HCT116 (cell line): Measurements from ENCODE around the gene ABCC9.

ENCODE experiments used
- CBX3 ChIP-seq: IDR thresholded peaks from 2 replicates; pipeline ENCODE4 v1.6.1; 2012; ENCODE audit warnings: low read depth
- ELF1 ChIP-seq: IDR thresholded peaks from 2 replicates; pipeline ENCODE4 v1.6.1; 2012; ENCODE audit warnings: low read depth, borderline replicate concordance
- EZH2 ChIP-seq: fragments of 200-600 bp; sonication (generic); IDR thresholded peaks from 2 replicates; pipeline ENCODE4 v1.6.1; 2017; ENCODE audit warnings: antibody characterized with exemption, mixed run types
- JUND ChIP-seq: IDR thresholded peaks from 2 replicates; pipeline ENCODE4 v1.6.1; 2012
- POLR2A ChIP-seq: IDR thresholded peaks from 2 replicates; pipeline ENCODE4 v1.7.0; 2011; ENCODE audit warnings: borderline replicate concordance; ENCODE audit not compliant: insufficient read depth, insufficient read length; ENCODE audit errors: extremely low read depth
- POLR2AphosphoS5 ChIP-seq: IDR thresholded peaks from 2 replicates; pipeline ENCODE4 v1.6.1; 2011; ENCODE audit warnings: mild to moderate bottlenecking, low read depth, low read length, moderate library complexity
- SIN3A ChIP-seq: IDR thresholded peaks from 2 replicates; pipeline ENCODE4 v1.6.1; 2012; ENCODE audit warnings: low read depth
- SP1 ChIP-seq: IDR thresholded peaks from 2 replicates; pipeline ENCODE4 v1.6.1; 2012; ENCODE audit warnings: low read depth
- ZFX ChIP-seq: fragments of 450-650 bp; IDR thresholded peaks from 2 replicates; pipeline ENCODE4 v1.6.1; 2017
- ZNF274 ChIP-seq: fragments of 200-500 bp; sonication (Bioruptor generic); IDR thresholded peaks from 2 replicates; pipeline ENCODE4 v1.6.1; 2014; ENCODE audit warnings: mild to moderate bottlenecking, low read depth, low read length, inconsistent platforms
- TF ChIP-seq, protein P1 (sequence below), 3 experiments: fragments of 200-600 bp in 1 of 3; sonication (generic) in 1 of 3; IDR thresholded peaks in 2 of 3; conservative IDR thresholded peaks in 1 of 3; 2 replicates each; pipeline ENCODE4 v1.5.1; 2012 to 2017; ENCODE audit warnings: low read depth in 2 of 3, low read length in 2 of 3, antibody characterized with exemption in 1 of 3, borderline replicate concordance in 1 of 3, control low read depth in 1 of 3, mild to moderate bottlenecking in 1 of 3, mixed read lengths in 1 of 3, mixed run types in 1 of 3, moderate library complexity in 1 of 3; ENCODE audit not compliant: insufficient read depth in 1 of 3
- TF ChIP-seq, protein P2 (sequence below): IDR thresholded peaks from 2 replicates; pipeline ENCODE4 v1.6.1; 2012
- TF ChIP-seq, protein P3 (sequence below): IDR thresholded peaks from 2 replicates; pipeline ENCODE4 v1.6.1; 2012; ENCODE audit warnings: low read depth
- TF ChIP-seq, protein P4 (sequence below): IDR thresholded peaks from 2 replicates; pipeline ENCODE4 v1.6.1; 2011; ENCODE audit warnings: mild to moderate bottlenecking, low read length, moderate library complexity; ENCODE audit not compliant: insufficient replicate concordance; ENCODE audit errors: extremely low read depth

DNA sequence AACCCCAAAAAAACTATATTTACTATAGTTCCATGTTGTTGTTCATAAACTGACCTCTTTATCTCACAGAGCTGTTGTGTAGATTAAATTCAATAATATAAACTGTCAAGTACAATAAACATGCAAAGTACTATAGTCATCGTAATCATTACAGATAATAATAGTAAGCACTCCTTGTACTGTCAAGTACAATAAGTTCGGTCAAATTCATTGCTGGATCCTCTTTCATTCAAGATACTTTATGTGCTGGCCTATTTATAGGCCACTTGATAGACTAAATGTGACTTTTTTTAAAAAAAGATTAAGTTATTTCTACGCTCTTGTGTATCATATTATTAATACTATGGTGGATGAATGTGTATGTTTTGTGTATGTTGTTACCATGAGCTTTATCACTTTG, 127.5 kb downstream of the ABCC9 start:
- TF ChIP-seq, protein P1, sequence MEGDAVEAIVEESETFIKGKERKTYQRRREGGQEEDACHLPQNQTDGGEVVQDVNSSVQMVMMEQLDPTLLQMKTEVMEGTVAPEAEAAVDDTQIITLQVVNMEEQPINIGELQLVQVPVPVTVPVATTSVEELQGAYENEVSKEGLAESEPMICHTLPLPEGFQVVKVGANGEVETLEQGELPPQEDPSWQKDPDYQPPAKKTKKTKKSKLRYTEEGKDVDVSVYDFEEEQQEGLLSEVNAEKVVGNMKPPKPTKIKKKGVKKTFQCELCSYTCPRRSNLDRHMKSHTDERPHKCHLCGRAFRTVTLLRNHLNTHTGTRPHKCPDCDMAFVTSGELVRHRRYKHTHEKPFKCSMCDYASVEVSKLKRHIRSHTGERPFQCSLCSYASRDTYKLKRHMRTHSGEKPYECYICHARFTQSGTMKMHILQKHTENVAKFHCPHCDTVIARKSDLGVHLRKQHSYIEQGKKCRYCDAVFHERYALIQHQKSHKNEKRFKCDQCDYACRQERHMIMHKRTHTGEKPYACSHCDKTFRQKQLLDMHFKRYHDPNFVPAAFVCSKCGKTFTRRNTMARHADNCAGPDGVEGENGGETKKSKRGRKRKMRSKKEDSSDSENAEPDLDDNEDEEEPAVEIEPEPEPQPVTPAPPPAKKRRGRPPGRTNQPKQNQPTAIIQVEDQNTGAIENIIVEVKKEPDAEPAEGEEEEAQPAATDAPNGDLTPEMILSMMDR (IDR thresholded peaks at IDR 0.05 in 2 of 3, conservative IDR thresholded peaks at IDR 0.05 in 1 of 3; ENCODE audit: borderline replicate concordance in 1 of 3, insufficient read depth in 1 of 3, low read depth in 2 of 3, low read length in 2 of 3): no peak
- TF ChIP-seq POLR2A (no peak), POLR2AphosphoS5 (no peak), ZNF274 (no peak), ELF1 (no peak), JUND (no peak), SP1 (no peak), ZFX (no peak), SIN3A (no peak), EZH2 (no peak), CBX3 (no peak)
- TF ChIP-seq, protein P2, sequence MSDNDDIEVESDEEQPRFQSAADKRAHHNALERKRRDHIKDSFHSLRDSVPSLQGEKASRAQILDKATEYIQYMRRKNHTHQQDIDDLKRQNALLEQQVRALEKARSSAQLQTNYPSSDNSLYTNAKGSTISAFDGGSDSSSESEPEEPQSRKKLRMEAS: no peak
- TF ChIP-seq, protein P3, sequence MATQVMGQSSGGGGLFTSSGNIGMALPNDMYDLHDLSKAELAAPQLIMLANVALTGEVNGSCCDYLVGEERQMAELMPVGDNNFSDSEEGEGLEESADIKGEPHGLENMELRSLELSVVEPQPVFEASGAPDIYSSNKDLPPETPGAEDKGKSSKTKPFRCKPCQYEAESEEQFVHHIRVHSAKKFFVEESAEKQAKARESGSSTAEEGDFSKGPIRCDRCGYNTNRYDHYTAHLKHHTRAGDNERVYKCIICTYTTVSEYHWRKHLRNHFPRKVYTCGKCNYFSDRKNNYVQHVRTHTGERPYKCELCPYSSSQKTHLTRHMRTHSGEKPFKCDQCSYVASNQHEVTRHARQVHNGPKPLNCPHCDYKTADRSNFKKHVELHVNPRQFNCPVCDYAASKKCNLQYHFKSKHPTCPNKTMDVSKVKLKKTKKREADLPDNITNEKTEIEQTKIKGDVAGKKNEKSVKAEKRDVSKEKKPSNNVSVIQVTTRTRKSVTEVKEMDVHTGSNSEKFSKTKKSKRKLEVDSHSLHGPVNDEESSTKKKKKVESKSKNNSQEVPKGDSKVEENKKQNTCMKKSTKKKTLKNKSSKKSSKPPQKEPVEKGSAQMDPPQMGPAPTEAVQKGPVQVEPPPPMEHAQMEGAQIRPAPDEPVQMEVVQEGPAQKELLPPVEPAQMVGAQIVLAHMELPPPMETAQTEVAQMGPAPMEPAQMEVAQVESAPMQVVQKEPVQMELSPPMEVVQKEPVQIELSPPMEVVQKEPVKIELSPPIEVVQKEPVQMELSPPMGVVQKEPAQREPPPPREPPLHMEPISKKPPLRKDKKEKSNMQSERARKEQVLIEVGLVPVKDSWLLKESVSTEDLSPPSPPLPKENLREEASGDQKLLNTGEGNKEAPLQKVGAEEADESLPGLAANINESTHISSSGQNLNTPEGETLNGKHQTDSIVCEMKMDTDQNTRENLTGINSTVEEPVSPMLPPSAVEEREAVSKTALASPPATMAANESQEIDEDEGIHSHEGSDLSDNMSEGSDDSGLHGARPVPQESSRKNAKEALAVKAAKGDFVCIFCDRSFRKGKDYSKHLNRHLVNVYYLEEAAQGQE: no peak
- TF ChIP-seq, protein P4, sequence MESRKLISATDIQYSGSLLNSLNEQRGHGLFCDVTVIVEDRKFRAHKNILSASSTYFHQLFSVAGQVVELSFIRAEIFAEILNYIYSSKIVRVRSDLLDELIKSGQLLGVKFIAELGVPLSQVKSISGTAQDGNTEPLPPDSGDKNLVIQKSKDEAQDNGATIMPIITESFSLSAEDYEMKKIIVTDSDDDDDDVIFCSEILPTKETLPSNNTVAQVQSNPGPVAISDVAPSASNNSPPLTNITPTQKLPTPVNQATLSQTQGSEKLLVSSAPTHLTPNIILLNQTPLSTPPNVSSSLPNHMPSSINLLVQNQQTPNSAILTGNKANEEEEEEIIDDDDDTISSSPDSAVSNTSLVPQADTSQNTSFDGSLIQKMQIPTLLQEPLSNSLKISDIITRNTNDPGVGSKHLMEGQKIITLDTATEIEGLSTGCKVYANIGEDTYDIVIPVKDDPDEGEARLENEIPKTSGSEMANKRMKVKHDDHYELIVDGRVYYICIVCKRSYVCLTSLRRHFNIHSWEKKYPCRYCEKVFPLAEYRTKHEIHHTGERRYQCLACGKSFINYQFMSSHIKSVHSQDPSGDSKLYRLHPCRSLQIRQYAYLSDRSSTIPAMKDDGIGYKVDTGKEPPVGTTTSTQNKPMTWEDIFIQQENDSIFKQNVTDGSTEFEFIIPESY: no peak
